Peyer's patch (tissue), 4 donors: ENCODE results near the gene LCP2. TPM values are rescaled to one million over a fixed set of nuclear protein-coding genes. Genes with fewer than 3 reads are reported as not detected.

ENCODE experiments used
- DNase-seq, 3 donors: peaks; one replicate each; pipeline ENCODE4 v3.0.0-alpha.2; 2017 to 2019
- H3K27ac ChIP-seq, 4 donors: fragments of 200-600 bp; sonication (generic); one replicate each; pipeline ENCODE4 v1.5.1; 2016 to 2019
- H3K27me3 ChIP-seq, 2 donors: fragments of 200-600 bp; sonication (generic); one replicate each; pipeline ENCODE4 v1.5.1; 2019
- H3K36me3 ChIP-seq, 3 donors: fragments of 200-600 bp; sonication (generic); one replicate each; pipeline ENCODE4 v1.5.1; 2016 to 2019
- H3K4me1 ChIP-seq, 4 donors: fragments of 200-600 bp; sonication (generic); one replicate each; pipeline ENCODE4 v1.5.1; 2016 to 2019
- H3K4me3 ChIP-seq, 4 donors: fragments of 200-600 bp; sonication (generic); 1 replicate in 3 of 4; 2 replicates in 1 of 4; pipeline ENCODE4 v1.5.1; 2016 to 2019; ENCODE audit warnings: mild to moderate bottlenecking in 1 of 4
- H3K9me3 ChIP-seq, 4 donors: fragments of 200-600 bp; sonication (generic); one replicate each; pipeline ENCODE4 v1.5.1; 2016 to 2019; ENCODE audit warnings: mild to moderate bottlenecking in 1 of 4
- POLR2A ChIP-seq, 2 donors: fragments of 450-650 bp; IDR thresholded peaks; one replicate each; pipeline ENCODE4 v1.5.1; 2017; ENCODE audit warnings: antibody characterized with exemption in 2 of 2, mild to moderate bottlenecking in 2 of 2, moderate library complexity in 2 of 2
- total RNA-seq, 4 donors: library from RNA; depleted of rRNA; stranded (reverse); fragments of >200 nt; gene quantifications; one replicate each; pipeline ENCODE4 v1.1.0, GENCODE V29; 2016
- TF ChIP-seq, protein P1 (sequence below), 6 experiments: fragments of 450-650 bp in 4 of 6; fragments of 200-600 bp in 2 of 6; sonication (generic) in 1 of 6; IDR thresholded peaks; one replicate each; pipeline ENCODE4 v1.5.1; 2017 to 2019; ENCODE audit warnings: antibody characterized with exemption in 6 of 6, mild to moderate bottlenecking in 3 of 6, moderate library complexity in 1 of 6

LCP2 gene
- total RNA-seq, 4 donors from 2014 or later = 27.1 to 139 (median 33.9) TPM

DNA sequence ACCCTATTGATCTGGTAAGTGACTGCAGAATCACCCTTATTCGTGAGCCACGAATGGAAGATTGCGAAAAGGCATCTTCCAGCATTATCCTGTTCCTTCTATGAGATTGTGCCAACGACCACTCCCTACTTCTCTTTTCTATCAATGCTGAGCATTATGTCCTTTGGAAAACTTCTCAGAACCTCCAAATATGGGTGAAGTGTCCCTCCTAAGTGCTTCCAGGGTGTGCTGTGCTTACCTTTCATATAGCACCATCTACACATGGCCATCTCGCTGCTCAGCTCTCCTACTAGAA lies 14.7 kb upstream of the LCP2 start:
- H3K36me3 ChIP-seq = no peaks in the 10 kb centered on the region
- TF ChIP-seq POLR2A (IDR thresholded peaks at IDR 0.05) = no peak
- TF ChIP-seq, protein P1, sequence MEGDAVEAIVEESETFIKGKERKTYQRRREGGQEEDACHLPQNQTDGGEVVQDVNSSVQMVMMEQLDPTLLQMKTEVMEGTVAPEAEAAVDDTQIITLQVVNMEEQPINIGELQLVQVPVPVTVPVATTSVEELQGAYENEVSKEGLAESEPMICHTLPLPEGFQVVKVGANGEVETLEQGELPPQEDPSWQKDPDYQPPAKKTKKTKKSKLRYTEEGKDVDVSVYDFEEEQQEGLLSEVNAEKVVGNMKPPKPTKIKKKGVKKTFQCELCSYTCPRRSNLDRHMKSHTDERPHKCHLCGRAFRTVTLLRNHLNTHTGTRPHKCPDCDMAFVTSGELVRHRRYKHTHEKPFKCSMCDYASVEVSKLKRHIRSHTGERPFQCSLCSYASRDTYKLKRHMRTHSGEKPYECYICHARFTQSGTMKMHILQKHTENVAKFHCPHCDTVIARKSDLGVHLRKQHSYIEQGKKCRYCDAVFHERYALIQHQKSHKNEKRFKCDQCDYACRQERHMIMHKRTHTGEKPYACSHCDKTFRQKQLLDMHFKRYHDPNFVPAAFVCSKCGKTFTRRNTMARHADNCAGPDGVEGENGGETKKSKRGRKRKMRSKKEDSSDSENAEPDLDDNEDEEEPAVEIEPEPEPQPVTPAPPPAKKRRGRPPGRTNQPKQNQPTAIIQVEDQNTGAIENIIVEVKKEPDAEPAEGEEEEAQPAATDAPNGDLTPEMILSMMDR (IDR thresholded peaks at IDR 0.05) = no peak
- H3K4me3 ChIP-seq = no peak overlapping the region
- H3K4me1 ChIP-seq = peaks cover 0 to 27% (median 0%) of the 10 kb centered on the region in 4 donors
- H3K27ac ChIP-seq = peak overlapping the region in 3 of 4 donors; percentile 6 to 32 (median 17)
- no peaks in the 10 kb centered on the region for H3K9me3 ChIP-seq
- H3K27me3 ChIP-seq = no peaks in the 10 kb centered on the region
- no peak for DNase-seq

DNA sequence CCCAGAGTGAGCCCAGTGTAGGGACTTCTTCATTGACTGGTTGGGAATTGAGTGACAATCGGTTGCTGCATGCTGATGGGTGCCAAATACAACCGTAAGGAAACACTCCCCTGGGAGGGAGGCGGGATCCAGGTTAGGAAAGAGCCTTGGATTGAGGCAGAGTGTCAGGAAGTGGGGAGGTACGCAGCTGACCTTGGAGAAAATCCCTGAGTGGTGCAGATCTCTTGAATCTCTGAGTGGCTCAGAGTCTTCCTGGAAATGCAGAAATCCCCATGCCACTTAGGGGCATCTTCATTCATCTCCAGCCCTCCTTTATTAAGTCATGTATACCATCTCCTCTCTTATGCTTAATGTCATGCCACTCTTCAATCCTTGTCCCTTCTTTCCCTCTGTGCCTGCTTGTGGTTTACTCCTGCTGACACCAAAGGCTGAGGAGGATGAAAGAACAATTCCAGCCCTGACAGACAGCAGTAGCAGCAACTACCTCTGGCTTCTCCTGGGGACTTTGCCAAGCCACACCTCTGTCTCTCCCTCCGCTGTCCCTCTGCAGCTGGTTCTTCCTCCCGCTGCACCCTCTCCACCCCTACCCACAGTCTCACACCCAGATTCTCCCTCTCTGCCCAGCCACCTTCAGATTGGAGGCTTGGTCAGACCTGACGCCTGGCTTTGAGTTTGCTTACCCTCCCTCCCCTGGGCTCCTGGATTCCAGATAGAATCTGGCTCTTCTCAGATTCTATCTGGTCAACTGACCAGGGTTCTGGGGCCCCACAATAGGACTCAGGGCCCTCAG lies 14.1 kb upstream of the LCP2 start:
- no peaks in the 10 kb centered on the region for H3K27me3 ChIP-seq
- TF ChIP-seq POLR2A (IDR thresholded peaks at IDR 0.05) = no peak
- TF ChIP-seq, protein P1 (IDR thresholded peaks at IDR 0.05) = no peak
- no peaks in the 10 kb centered on the region for H3K9me3 ChIP-seq
- H3K36me3 ChIP-seq = no peaks in the 10 kb centered on the region
- H3K27ac ChIP-seq = peak overlapping the region in 2 of 4 donors; percentile 6 to 32
- peaks cover 0 to 27% (median 0%) of the 10 kb centered on the region in 4 donors for H3K4me1 ChIP-seq
- H3K4me3 ChIP-seq = no peak overlapping the region
- DNase-seq = no peak

GRCh38 chr5:170310256-170310926 lies 12.8 kb upstream of the LCP2 start:
- Histone ChIP-seq H3K4me1 (peaks cover 0 to 27% (median 0%) of the 10 kb centered on the region in 4 donors), H3K36me3 (no peaks in the 10 kb centered on the region), H3K27ac (no peak overlapping the region), H3K4me3 (no peak overlapping the region), H3K27me3 (no peaks in the 10 kb centered on the region), H3K9me3 (no peaks in the 10 kb centered on the region)
- DNase-seq = no peak
- TF ChIP-seq, protein P1 (IDR thresholded peaks at IDR 0.05) = no peak
- no peak for TF ChIP-seq POLR2A (IDR thresholded peaks at IDR 0.05)

- no peak for TF ChIP-seq POLR2A (IDR thresholded peaks at IDR 0.05)
- TF ChIP-seq, protein P1 (IDR thresholded peaks at IDR 0.05) = no peak
- Histone ChIP-seq H3K4me3 (no peak overlapping the region), H3K36me3 (no peaks in the 10 kb centered on the region), H3K27me3 (no peaks in the 10 kb centered on the region), H3K27ac (peak overlapping the region in 2 of 4 donors; percentile 36 to 51), H3K4me1 (peaks cover 0 to 21% (median 0%) of the 10 kb centered on the region in 4 donors), H3K9me3 (no peaks in the 10 kb centered on the region)
- no peak for DNase-seq
Observed at GRCh38 chr5:170308686-170309085, 11.1 kb upstream of the LCP2 start.

GRCh38 chr5:170307575-170308465 lies 10.2 kb upstream of the LCP2 start:
- TF ChIP-seq, protein P1 (IDR thresholded peaks at IDR 0.05) = no peak
- no peak for TF ChIP-seq POLR2A (IDR thresholded peaks at IDR 0.05)
- Histone ChIP-seq H3K9me3 (no peaks in the 10 kb centered on the region), H3K4me3 (no peak overlapping the region), H3K27ac (peak overlapping the region in 2 of 4 donors; percentile 36 to 59), H3K27me3 (no peaks in the 10 kb centered on the region), H3K4me1 (peaks cover 0 to 22% (median 6%) of the 10 kb centered on the region in 4 donors), H3K36me3 (no peaks in the 10 kb centered on the region)
- peak in 1 of 3 donors; percentile 78 for DNase-seq
